ENCODE data around the gene NPIPA8. TPM values are rescaled to one million over a fixed set of nuclear protein-coding genes. Genes with fewer than 3 reads are reported as not detected.
"Not testable (repeated sequence)": the region's sequence is repeated elsewhere in the genome, so short reads cannot be mapped to it uniquely, and the experiment has no call there.

The NPIPA8 gene
- total RNA-seq, 1 experiment from 2014 or later, result 0.72 TPM

- not testable (repeated sequence) for H3K27ac ChIP-seq (ENCODE audit: insufficient read length, low read depth, low read length); DNase-seq; H2BK15ac ChIP-seq (ENCODE audit: low read depth, low read length); H2BK5ac ChIP-seq (ENCODE audit: insufficient read length, low read length); H3T11ph ChIP-seq (ENCODE audit: low read length); H2BK120ac ChIP-seq (ENCODE audit: low read depth, low read length, poor library complexity, severe bottlenecking); H4K20me1 ChIP-seq (ENCODE audit: control insufficient read depth, insufficient read depth, insufficient read length); H4K91ac ChIP-seq (ENCODE audit: insufficient read length, low read depth, low read length); H2BK20ac ChIP-seq (ENCODE audit: low read depth, low read length, poor library complexity, severe bottlenecking); H3K14ac ChIP-seq (ENCODE audit: insufficient read depth, low read length); H3K79me1 ChIP-seq (ENCODE audit: insufficient read depth, low read depth, low read length, poor library complexity, severe bottlenecking); H3K27ac Mint-ChIP-seq; H3K36me3 Mint-ChIP-seq (ENCODE audit: insufficient read depth in 1 of 3, low read depth in 3 of 3); H4K8ac ChIP-seq (replicated peaks; ENCODE audit: insufficient read length, low read depth, low read length); H3K23me2 ChIP-seq (ENCODE audit: insufficient read length, low read depth, low read length, poor library complexity, severe bottlenecking); H2AK5ac ChIP-seq (ENCODE audit: insufficient read length, low read length); H3K9me3 ChIP-seq (ENCODE audit: control insufficient read depth, low read depth, low read length); H3K9ac ChIP-seq (ENCODE audit: extremely low read depth, insufficient read length, low read length); H3K18ac ChIP-seq (ENCODE audit: insufficient read length, low read depth, low read length); H3K56ac ChIP-seq (ENCODE audit: insufficient read length, low read depth, low read length); H3K4me2 ChIP-seq (ENCODE audit: insufficient read depth, insufficient read length, low read length); H3K4ac ChIP-seq (ENCODE audit: low read depth, low read length); H4K5ac ChIP-seq (ENCODE audit: insufficient read length, low read depth, low read length); H3K79me2 ChIP-seq (ENCODE audit: insufficient read depth, low read length); H3K23ac ChIP-seq (ENCODE audit: insufficient read length, low read depth, low read length); H2BK12ac ChIP-seq (ENCODE audit: insufficient read length, low read depth, low read length); H2AFZ ChIP-seq (ENCODE audit: low read length); H3K27me3 Mint-ChIP-seq (ENCODE audit: low read depth); H3K27me3 ChIP-seq (ENCODE audit: insufficient read depth, low read length); H3K4me3 Mint-ChIP-seq; H3K4me1 ChIP-seq (ENCODE audit: insufficient read depth, low read length); H3K4me1 Mint-ChIP-seq; H3K9me3 Mint-ChIP-seq
- WGBS (ENCODE audit: extremely low coverage, insufficient read length, low lambda C conversion rate), result no CpG with 5 or more reads among the region's 3 CpGs
Measured at GRCh38 chr16:18280319-18280718, 56.2 kb downstream of the NPIPA8 start.

- not testable (repeated sequence) for H3K79me2 ChIP-seq (ENCODE audit: insufficient read depth, low read length); H3K4me1 ChIP-seq (ENCODE audit: insufficient read depth, low read length); H4K20me1 ChIP-seq (ENCODE audit: control insufficient read depth, insufficient read depth, insufficient read length); H2BK20ac ChIP-seq (ENCODE audit: low read depth, low read length, poor library complexity, severe bottlenecking); H3K18ac ChIP-seq (ENCODE audit: insufficient read length, low read depth, low read length); H2BK5ac ChIP-seq (ENCODE audit: insufficient read length, low read length); H3K27ac Mint-ChIP-seq; H4K8ac ChIP-seq (replicated peaks; ENCODE audit: insufficient read length, low read depth, low read length); H4K5ac ChIP-seq (ENCODE audit: insufficient read length, low read depth, low read length); H3T11ph ChIP-seq (ENCODE audit: low read length); H2BK15ac ChIP-seq (ENCODE audit: low read depth, low read length); H3K27me3 Mint-ChIP-seq (ENCODE audit: low read depth); H3K27ac ChIP-seq (ENCODE audit: insufficient read length, low read depth, low read length); H2BK120ac ChIP-seq (ENCODE audit: low read depth, low read length, poor library complexity, severe bottlenecking); H3K14ac ChIP-seq (ENCODE audit: insufficient read depth, low read length); H3K4ac ChIP-seq (ENCODE audit: low read depth, low read length); H3K4me2 ChIP-seq (ENCODE audit: insufficient read depth, insufficient read length, low read length); H3K56ac ChIP-seq (ENCODE audit: insufficient read length, low read depth, low read length); H3K4me1 Mint-ChIP-seq; H2BK12ac ChIP-seq (ENCODE audit: insufficient read length, low read depth, low read length); DNase-seq; H4K91ac ChIP-seq (ENCODE audit: insufficient read length, low read depth, low read length); H2AFZ ChIP-seq (ENCODE audit: low read length); H3K79me1 ChIP-seq (ENCODE audit: insufficient read depth, low read depth, low read length, poor library complexity, severe bottlenecking); H3K9ac ChIP-seq (ENCODE audit: extremely low read depth, insufficient read length, low read length); H3K9me3 ChIP-seq (ENCODE audit: control insufficient read depth, low read depth, low read length); H3K27me3 ChIP-seq (ENCODE audit: insufficient read depth, low read length); H2AK5ac ChIP-seq (ENCODE audit: insufficient read length, low read length); H3K23me2 ChIP-seq (ENCODE audit: insufficient read length, low read depth, low read length, poor library complexity, severe bottlenecking); H3K9me3 Mint-ChIP-seq; H3K23ac ChIP-seq (ENCODE audit: insufficient read length, low read depth, low read length); H3K4me3 Mint-ChIP-seq; H3K36me3 Mint-ChIP-seq (ENCODE audit: insufficient read depth in 1 of 3, low read depth in 3 of 3)
- no CpG with 5 or more reads among the region's 3 CpGs for WGBS (ENCODE audit: extremely low coverage, insufficient read length, low lambda C conversion rate)
Measured at GRCh38 chr16:18276756-18277155, 59.8 kb downstream of the NPIPA8 start.
